GM12878 (cell line): ENCODE results near the gene DDX23. TPM values are rescaled to one million over a fixed set of nuclear protein-coding genes. Genes with fewer than 3 reads are reported as not detected.
"Not testable (repeated sequence)": the region's sequence is repeated elsewhere in the genome, so short reads cannot be mapped to it uniquely, and the experiment has no call there.

ENCODE experiments used
- ATAC-seq: fragments of 200-7000 bp; cut with Tn5 transposase; 3 replicates; pipeline ENCODE4 v1.9.1; 2020; ENCODE audit warnings: mild to moderate bottlenecking, moderate library complexity
- BruUV-seq: library from RNA; stranded (reverse); fragments of 400-500 nt; replicated peaks from 2 replicates; lab custom pipeline; 2021; lab: Mats Ljungman, UMichigan
- CTCF ChIA-PET: fragments of 300-600 bp; sonication (Branson Sonifier 250); formaldehyde crosslinking; extraction: SDS; loops from one replicate; lab custom pipeline; 2021; ENCODE audit warnings: inconsistent platforms; lab: Yijun Ruan, JAX
- POLR2A ChIA-PET: fragments of 350-600 bp; formaldehyde crosslinking; extraction: SDS; loops from one replicate; lab custom pipeline; 2021; ENCODE audit warnings: inconsistent platforms; lab: Charles Lee
- RAD21 ChIA-PET: fragments of 300-600 bp; sonication (Branson Sonifier 250); formaldehyde crosslinking; loops from one replicate; lab custom pipeline; 2023; ENCODE audit warnings: antibody characterized with exemption; ENCODE audit not compliant: unreplicated experiment; lab: Charles Lee
- SMC1A ChIA-PET: fragments of 300-600 bp; sonication (Branson Sonifier 250); formaldehyde crosslinking; loops from one replicate; lab custom pipeline; 2023; ENCODE audit not compliant: unreplicated experiment, uncharacterized antibody; lab: Charles Lee
- DNase-seq: peaks from one replicate; pipeline ENCODE4 v3.0.0-alpha.2; 2011; ENCODE audit warnings: low read depth, low spot score
- FAIRE-seq: peaks from 3 replicates; lab custom pipeline; 2011; peaks lifted over from hg19 to GRCh38; lab: Jason Lieb, UNC
- H2AFZ ChIP-seq: 2 replicates; pipeline ENCODE4 v1.6.0; 2011; ENCODE audit warnings: low read depth, low read length, control low read depth; ENCODE audit not compliant: control insufficient read depth
- H3K27ac ChIP-seq: 2 replicates; pipeline ENCODE4 v1.5.1; 2011; ENCODE audit warnings: control low read depth; ENCODE audit not compliant: control insufficient read depth, insufficient read depth
- H3K27me3 ChIP-seq, 2 experiments: replicated peaks in 1 of 2; 2 replicates each; pipeline versions ENCODE4 v1.6.0 to v1.6.1; 2011; ENCODE audit warnings: low read length in 1 of 2; ENCODE audit not compliant: control insufficient read depth in 2 of 2, insufficient read depth in 2 of 2
- H3K36me3 ChIP-seq, 2 experiments: 2 replicates each; pipeline ENCODE4 v1.5.1; 2011; ENCODE audit warnings: low read length in 1 of 2; ENCODE audit not compliant: control insufficient read depth in 2 of 2, insufficient read depth in 2 of 2
- H3K4me1 ChIP-seq: 2 replicates; pipeline ENCODE4 v1.6.1; 2011; ENCODE audit warnings: mild to moderate bottlenecking, low read length, moderate library complexity, mixed read lengths; ENCODE audit not compliant: control insufficient read depth, insufficient read depth
- H3K4me2 ChIP-seq: 2 replicates; pipeline ENCODE4 v1.6.0; 2011; ENCODE audit warnings: control low read depth; ENCODE audit not compliant: control insufficient read depth, insufficient read depth
- H3K4me3 ChIP-seq: fragments of 200-600 bp; sonication (generic); 2 replicates; pipeline ENCODE4 v1.5.1; 2016
- H3K79me2 ChIP-seq: 2 replicates; pipeline ENCODE4 v1.6.0; 2011; ENCODE audit warnings: low read length; ENCODE audit not compliant: control insufficient read depth, insufficient read depth
- H3K9ac ChIP-seq: 2 replicates; pipeline ENCODE4 v1.8.0; 2011; ENCODE audit warnings: low read length, control low read depth, mixed read lengths; ENCODE audit not compliant: control insufficient read depth, insufficient read depth
- H3K9me3 ChIP-seq: replicated peaks from 3 replicates; pipeline ENCODE4 v1.5.1; 2011; ENCODE audit warnings: mild to moderate bottlenecking, low read length; ENCODE audit not compliant: control insufficient read depth, insufficient read depth
- H4K20me1 ChIP-seq: 2 replicates; pipeline ENCODE4 v1.6.0; 2011; ENCODE audit not compliant: control insufficient read depth, insufficient read depth
- EED ChIP-seq: sonication (generic); IDR thresholded peaks from 2 replicates; pipeline ENCODE4 v1.6.1; 2016; ENCODE audit warnings: antibody characterized with exemption, low read depth
- NRF1 ChIP-seq: conservative IDR thresholded peaks from 2 replicates; pipeline ENCODE4 v1.6.1; 2011; ENCODE audit warnings: mild to moderate bottlenecking, low read depth, low read length, improper control_type of control experiment
- POLR2AphosphoS5 ChIP-seq: IDR thresholded peaks from 2 replicates; pipeline ENCODE4 v1.6.1; 2011; ENCODE audit warnings: mild to moderate bottlenecking, low read length, inconsistent platforms
- ZNF592 ChIP-seq: fragments of 450-650 bp; IDR thresholded peaks from 2 replicates; pipeline ENCODE4 v1.6.1; 2017; ENCODE audit warnings: mild to moderate bottlenecking, moderate library complexity
- WGBS: methylation state at CpG from one replicate; pipeline ENCODE4 v1.1.6; 2016; ENCODE audit warnings: low lambda C conversion rate; ENCODE audit not compliant: insufficient replicate concordance, insufficient coverage; ENCODE audit errors: missing lambda C conversion rate; 5-methylcytosine and 5-hydroxymethylcytosine counted together
- in situ Hi-C: fragments of 300-500 bp; cut with MboI; formaldehyde crosslinking; loops from 9 replicates; pipeline ENCODE4 v1.14.3; 2018; ENCODE audit warnings: mixed read lengths
- intact Hi-C: fragments of 100-400 bp; cut with micrococcal nuclease; formaldehyde crosslinking; loops from one replicate; pipeline ENCODE4 v1.14.2; 2022; ENCODE audit not compliant: unreplicated experiment
- polyA plus RNA-seq, 11 experiments: library from polyadenylated mRNA; depleted of rRNA in 4 of 11; unstranded in 6 of 11; stranded (reverse) in 5 of 11; fragments of >200 nt; fragmentation: Nextera tagmentation in 4 of 11; fragmentation: Illumina TruSeq in 1 of 11; extraction: Ambion mirVana in 4 of 11; extraction: Trizol in 1 of 11; gene quantifications; 1 replicate in 1 of 11; 2 replicates in 10 of 11; pipeline versions ENCODE4 v1.2.1 to v1.2.3, GENCODE V29; 2011 to 2016; ENCODE audit warnings: inconsistent platforms in 2 of 11, missing spikeins in 2 of 11, low read depth in 1 of 11
- total RNA-seq, 4 experiments: library from RNA; depleted of rRNA in 3 of 4; stranded (reverse); fragments of >200 nt in 3 of 4; fragmentation: Illumina TruSeq in 1 of 4; extraction: Trizol in 1 of 4; gene quantifications; 2 replicates each; pipeline versions ENCODE4 v1.2.1 to v1.2.3, GENCODE V29; 2013 to 2021

The DDX23 gene
- total and polyA plus RNA-seq, 10 of the 15 experiments (the other 5 are each of a cell fraction or from before 2014, with no cell fraction given), result 25.8 to 107 (median 77.4) TPM

GRCh38 chr12:48856379-48856778 lies 4.4 kb upstream of the DDX23 start:
- no peak overlapping the region for H2AFZ ChIP-seq
- no peak overlapping the region for H3K27ac ChIP-seq
- DNase-seq (no peak), ATAC-seq (no peak), FAIRE-seq (no peak)
- H3K9me3 ChIP-seq, result no peaks in the 10 kb centered on the region
- ChIA-PET RAD21 (interaction anchor here (1.2 to 7.2 kb wide), 4 partner anchors 9 to 141 kb away, joined by 6 to 167 read pairs (median 6); partner anchors contain the start of gene RND1), POLR2A (interaction anchor here (0.6 to 3.6 kb wide), 5 partner anchors 10 to 84 kb away, joined by 3 to 28 read pairs (median 5); partner anchors contain the start of gene RND1), SMC1A (interaction anchor here (0.7 to 2.3 kb wide), 9 partner anchors 8 to 44 kb away, joined by 3 to 24 read pairs (median 3); no protein-coding TSS in a partner anchor), CTCF (interaction anchor here (1.0 to 9.2 kb wide), 11 partner anchors 9 to 232 kb away, joined by 3 to 135 read pairs (median 8); partner anchors contain the start of gene RND1)
- no peaks in the 10 kb centered on the region for H3K27me3 ChIP-seq
- WGBS, result 53% methylated on average over 2 of the region's 2 CpGs
- H3K4me1 ChIP-seq, result peaks cover 3% of the 10 kb centered on the region; the same call in 1 of the 2 replicates
- no peaks in the 10 kb centered on the region; a peak in 1 of 4 replicates for H3K36me3 ChIP-seq
- TF ChIP-seq POLR2AphosphoS5 (0 out of 2 replicates have a peak, but pooled peaks have one; percentile 30), EED (no peak), NRF1 (no peak), ZNF592 (no peak)
- intact Hi-C loops (no loop called here), in situ Hi-C loops (no loop called here)
- H3K4me3 ChIP-seq, result no peak overlapping the region
- no TSS peak for BruUV-seq
- H3K79me2 ChIP-seq, result peaks cover 9% of the 10 kb centered on the region
- no peak overlapping the region for H3K9ac ChIP-seq
- no peak overlapping the region for H3K4me2 ChIP-seq
- no peaks in the 10 kb centered on the region for H4K20me1 ChIP-seq

- FAIRE-seq, H3K9me3 ChIP-seq, H2AFZ ChIP-seq, H3K27me3 ChIP-seq, H3K36me3 ChIP-seq, ATAC-seq, BruUV-seq, H3K4me2 ChIP-seq, H3K27ac ChIP-seq, intact Hi-C loops, H3K9ac ChIP-seq, H3K4me3 ChIP-seq, H4K20me1 ChIP-seq, DNase-seq: not testable (repeated sequence)
- 88% methylated on average over 10 of the region's 10 CpGs for WGBS
- CTCF ChIA-PET, result interaction anchor here (1.8 to 9.2 kb wide), 12 partner anchors 10 to 137 kb away, joined by 8 to 271 read pairs (median 36); partner anchors contain the start of genes FKBP11, RND1 and WNT1
- POLR2A ChIA-PET, result interaction anchor here (0.7 to 3.5 kb wide), 5 partner anchors 10 to 35 kb away, joined by 3 to 52 read pairs (median 5); partner anchors contain the start of gene RND1
- Histone ChIP-seq H3K4me1 (peaks cover 10% of the 10 kb centered on the region), H3K79me2 (peaks cover 23% of the 10 kb centered on the region)
- SMC1A ChIA-PET, result interaction anchor here (1.2 to 6.1 kb wide), 4 partner anchors 36 to 133 kb away, joined by 3 to 145 read pairs (median 32); partner anchors contain the start of gene FKBP11
- in situ Hi-C loops, result loop anchor here (5.0 kb wide), 1 partner anchor 32 kb away; no protein-coding TSS in a partner anchor
- RAD21 ChIA-PET, result interaction anchor here (1.0 to 7.2 kb wide), 6 partner anchors 10 to 133 kb away, joined by 4 to 167 read pairs (median 29); partner anchors contain the start of gene RND1
Observed at GRCh38 chr12:48854932-48855331, 3.0 kb upstream of the DDX23 start.
